ENCODE measurements around the gene WNT5A.

WNT5A gene

DNA sequence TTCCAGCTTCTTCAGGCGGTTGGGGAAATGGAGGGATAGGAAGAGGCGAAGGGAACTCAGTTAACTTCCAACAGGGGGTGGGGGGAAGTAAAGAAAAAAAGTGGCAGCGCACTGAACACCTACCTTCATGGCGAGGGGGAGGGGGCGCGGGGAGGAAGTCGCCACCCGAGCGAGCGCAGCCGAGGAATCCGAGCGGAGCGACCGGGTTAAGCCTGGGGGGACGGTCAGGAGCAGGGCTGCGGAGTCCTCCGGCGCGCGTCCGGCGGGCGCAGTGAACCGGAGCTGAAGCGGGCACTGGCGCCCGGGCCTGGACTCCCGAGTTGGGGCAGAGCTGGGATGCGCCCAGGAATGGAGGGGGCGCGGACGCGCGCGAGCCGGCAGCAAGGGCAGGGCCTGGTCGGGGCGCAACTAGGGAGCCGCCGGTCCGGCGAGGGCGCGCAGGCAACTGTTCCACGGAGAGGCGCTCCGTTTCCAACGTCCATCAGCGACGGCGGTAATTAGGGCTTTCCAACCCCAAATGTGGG is at the start of gene WNT5A:
WNT5A (minus strand) TSS at position 450 of the 524 bp plus-strand sequence; CDS start at position 129, 321 bp downstream.
- peak in 1 of 2 experiments; percentile 39 for DNase-seq

GRCh38 chr3:55534876-55535275 is 47.8 kb upstream of the WNT5A start:
- no peak for DNase-seq

DNA sequence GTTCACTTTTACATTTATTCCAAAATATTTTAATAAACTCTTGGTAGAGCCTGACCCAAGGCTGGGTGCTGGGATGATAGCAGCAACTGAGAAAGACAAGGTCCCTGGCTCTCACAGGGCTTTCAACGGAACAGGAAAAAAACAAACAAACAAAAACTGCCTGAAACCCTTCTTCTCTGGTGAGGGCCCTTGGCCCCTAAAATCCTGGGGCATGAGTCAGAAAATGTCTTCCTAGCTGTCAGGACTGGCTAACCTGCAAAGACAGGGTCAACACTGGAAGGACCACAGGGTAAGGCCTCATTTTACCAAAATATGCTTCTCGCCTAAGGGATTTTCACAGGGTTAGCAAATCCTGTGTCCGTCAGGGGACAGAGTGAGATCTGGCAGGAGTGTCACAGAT is 45.7 kb upstream of the WNT5A start:
- no peak for DNase-seq

- DNase-seq = no peak
These were observed 44.2 kb upstream of the WNT5A start for GRCh38 chr3:55531321-55531720.

DNA sequence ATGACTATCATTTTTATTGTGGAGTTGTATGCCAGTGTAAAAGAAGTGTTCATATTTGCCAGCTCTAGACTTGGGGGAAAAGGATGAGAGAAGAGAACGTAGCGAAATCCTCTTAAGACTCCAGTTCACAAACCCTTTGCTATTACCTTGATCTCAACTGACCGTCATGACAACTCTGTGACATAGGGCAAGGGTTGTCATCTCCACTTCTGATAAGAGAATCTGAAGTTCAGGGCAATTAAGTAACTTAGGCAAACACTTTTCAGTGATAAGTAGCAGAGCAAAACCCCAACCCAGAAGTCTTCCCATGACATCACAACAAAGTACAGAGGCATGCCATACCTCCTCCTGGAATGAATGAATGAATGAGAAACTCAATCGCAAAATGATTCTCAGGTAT is 40.3 kb upstream of the WNT5A start:
- no peak for DNase-seq

GRCh38 chr3:55526332-55527030 is 39.4 kb upstream of the WNT5A start:
- DNase-seq = no peak

GRCh38 chr3:55525436-55525835 is 38.3 kb upstream of the WNT5A start:
- DNase-seq = no peak

GRCh38 chr3:55524565-55525244 is 37.6 kb upstream of the WNT5A start:
- no peak for DNase-seq

DNA sequence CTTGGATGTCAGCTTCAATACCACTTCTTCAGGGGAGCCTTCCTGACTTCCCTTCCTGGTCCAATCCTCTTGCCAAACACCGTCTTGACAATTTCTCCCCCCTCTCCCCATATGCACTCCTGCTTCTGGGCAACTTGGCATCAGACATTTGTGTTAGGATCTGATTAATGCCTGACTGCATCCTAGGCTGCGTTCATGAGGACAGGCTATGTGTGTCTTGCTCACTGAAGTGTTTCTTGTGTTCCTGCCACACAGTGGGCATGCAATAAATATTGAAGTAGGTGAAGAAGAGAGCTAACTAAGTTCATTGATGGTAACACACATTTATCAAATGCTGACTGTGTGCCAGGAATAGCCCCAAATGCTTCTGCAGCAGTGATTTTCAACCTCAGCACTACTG is 36.4 kb upstream of the WNT5A start:
- DNase-seq = no peak

DNA sequence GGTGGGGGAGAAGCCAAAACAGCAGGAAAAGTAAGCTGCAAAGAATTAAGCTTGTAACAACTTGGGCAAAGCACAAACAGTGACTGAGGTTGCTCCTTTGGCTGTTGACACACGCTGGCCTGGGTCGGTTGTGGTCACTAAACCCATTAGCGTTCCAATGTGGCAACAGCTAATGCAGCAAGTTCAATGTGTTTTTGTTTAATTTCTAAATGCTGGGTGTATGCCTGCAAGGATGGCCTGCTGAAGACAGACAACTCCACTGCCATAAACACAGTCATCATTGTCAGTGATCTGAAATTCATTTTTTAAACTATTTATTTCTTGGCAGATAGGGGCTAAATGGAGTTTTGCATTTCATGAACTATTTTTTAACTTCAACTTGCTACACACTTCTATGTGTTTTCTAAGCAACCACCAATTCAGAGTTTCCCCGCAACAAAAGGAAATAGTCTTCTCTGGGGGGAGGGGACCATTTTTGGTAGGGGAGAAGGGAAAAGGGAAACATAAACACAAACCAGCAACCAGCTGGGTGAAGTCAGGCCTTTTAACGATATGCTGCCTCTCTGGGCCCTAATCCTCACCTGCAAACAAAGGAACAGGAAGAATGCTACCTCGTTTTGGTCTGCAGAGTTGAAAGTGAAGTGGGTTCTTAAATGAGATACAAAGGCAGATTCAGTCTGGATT is 34.8 kb upstream of the WNT5A start:
- DNase-seq = no peak

DNA sequence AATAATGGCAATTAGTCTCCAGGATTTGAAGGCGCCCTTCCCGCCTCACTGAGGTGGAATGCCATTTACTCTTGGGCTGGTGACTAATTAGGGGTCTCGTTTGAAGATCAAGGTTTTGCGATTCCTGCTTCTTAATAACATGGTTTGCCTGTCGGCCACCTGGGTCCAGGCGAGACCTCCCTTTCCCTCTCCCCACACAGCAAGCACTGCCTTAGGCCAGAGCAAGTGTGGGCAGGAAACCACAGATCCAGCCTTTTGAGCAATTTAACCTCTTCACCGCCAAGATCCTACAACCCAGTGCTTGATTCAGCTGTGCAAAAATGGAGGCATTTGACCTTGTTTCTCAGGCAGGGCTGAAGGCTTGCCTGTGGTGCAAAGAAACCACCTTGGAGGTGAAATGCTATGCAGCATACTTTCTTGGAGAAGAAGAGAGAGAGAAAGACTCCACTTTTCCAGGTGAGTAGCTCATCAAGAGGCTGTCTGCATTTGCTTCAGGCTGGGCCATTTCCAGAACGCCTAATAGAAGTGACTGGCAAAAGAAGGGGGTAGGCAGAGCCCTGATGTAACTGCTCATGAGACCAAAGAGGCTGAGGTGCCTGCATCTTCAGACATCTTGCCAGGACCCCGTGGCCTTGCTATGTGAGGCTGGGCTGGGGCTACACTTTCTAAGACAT is 34.1 kb upstream of the WNT5A start:
- no peak for DNase-seq

GRCh38 chr3:55519019-55519418 is 31.9 kb upstream of the WNT5A start:
- DNase-seq = no peak

- DNase-seq = no peak
These were observed 31.3 kb upstream of the WNT5A start for GRCh38 chr3:55518451-55518850.

DNA sequence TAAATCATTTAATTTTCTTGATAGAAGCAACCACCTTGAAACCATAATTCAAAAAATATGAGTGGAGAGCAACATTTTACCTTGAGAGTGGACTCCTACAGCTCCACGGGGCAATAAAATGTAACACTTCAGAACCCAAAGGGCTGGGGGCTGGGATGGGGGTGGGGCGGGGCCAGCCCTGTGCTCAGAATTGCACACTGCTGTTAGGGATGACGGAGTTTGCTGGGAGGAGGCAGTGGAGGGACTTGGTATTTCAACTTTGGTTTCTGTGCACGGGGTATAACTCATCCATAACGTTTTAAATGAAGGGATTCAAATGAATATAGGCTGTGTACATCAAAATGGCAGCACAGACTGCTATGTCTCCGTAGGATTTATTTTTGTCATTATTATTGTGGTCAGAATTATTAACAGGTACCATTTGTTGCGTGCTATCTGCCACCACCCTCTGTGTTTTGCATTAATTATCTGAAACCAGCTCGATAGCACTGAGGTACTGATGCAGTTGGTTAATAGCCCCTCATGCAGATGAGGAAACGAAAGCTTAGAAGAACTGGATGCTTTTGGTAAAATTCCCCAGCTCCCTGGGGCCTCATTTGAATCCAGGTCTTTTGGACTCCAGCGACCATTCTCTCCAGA is 29.4 kb upstream of the WNT5A start:
- DNase-seq = no peak

DNA sequence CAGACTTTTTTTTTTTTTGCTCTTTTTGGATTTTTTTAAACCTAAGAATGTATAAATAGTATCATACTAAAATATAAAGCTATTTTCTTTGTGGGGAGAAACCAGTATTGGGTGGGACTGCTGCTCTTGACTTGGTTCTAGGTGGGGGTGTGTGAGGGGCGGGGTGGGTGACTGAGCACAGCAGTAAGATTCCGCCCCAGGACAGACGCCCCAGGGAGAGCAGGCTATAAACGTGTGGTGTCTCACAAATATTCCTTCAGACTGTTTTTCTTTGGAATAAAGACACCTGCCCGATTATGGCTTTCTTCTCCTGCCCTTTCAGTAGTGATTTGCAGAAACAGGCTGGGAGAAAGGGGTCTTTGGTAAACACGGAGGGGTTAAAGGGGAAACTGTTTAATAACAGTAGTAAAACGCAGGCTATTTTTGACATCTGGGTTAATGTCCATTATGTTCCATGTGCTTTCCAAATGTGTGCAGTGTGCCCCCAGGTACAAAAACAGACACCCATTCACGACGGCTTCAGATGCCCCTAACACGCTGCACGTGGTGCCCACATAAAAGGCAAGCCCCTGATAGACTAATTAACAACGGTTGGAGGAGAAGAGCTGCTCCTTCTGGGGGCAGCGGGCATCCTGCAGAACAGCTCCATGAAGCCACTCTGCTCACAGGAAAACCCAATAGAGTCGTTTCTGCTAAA is 28.6 kb upstream of the WNT5A start:
- no peak for DNase-seq

DNA sequence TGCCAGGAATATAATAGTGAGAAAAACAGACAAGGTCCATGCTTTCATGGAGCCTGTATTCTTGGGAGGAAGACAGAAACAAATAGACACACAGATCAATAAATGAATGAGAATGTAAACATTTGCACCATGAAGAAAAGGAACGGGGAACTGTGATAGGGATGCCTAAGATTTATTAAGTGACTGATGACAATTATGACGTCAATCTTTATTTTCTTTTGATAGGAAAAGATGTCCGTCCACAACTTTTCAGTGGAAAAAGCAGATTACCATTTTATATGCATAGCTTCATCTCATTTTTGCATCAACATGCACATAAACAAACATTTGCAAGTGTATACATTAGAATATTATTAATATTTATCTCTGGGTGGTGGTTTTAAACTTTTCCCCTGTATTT is 27.9 kb upstream of the WNT5A start:
- no peak for DNase-seq

GRCh38 chr3:55512571-55513343 is 25.7 kb upstream of the WNT5A start:
- DNase-seq = no peak

GRCh38 chr3:55511895-55512570 is 24.9 kb upstream of the WNT5A start:
- DNase-seq = no peak

DNA sequence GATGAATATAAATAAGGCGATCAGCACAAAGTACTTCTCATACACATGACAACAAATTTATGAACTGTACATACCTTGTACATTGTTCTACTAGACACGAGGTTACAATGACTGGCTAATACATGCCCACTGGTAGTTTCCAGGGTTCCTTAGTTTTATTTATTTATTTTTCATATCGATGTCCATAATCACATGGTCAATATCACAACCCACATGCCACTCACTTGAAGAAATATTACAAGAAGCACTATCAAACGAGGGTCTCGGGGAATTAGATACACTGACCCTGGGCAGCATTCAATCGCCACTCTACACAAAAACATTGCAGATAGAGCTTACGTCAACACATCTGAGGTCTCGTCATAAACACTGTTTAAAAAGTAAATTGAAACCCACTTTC is 21.2 kb upstream of the WNT5A start:
- DNase-seq = no peak

DNA sequence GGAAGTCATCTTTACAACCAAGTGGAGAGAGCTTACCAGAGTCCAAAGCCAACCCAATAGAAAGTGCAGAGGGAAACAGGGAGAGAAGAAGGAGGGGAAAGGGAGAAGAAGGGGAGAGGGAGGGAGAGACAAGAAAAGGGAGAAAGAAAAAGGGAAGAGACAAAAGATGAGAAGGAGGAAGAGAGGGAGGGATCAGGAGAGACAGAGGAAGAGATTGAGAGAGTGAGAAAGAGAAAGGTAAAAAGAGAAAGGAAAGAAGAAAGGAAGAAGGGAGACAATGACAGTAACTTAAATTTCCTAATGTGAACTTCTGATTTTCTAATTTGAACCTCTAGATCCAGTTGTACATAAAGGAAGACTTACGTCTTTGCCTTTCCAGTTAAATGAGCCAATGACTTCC is 20.7 kb upstream of the WNT5A start:
- DNase-seq = no peak

DNA sequence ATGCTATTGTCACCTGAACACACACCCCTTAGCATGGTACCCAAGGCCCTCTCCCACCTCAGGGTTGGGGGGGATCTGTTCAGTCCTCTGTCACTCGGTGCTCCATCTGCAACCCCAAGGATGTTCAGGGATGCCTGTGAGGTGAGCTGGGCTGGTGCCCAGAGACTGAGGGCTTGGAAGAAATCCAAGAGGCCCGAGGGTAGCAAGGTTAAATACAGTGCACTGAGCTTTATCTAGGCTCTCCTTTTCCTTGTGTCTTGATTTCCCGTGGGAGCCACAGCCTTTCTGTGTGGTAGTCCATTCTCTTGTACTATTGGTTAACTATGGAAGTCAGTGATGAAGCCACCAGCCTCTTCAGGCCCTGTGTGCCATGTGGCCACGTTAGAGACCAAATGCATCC is 18.7 kb upstream of the WNT5A start:
- no peak for DNase-seq

Measured in NCI-H526 (cell line).